Nephron (organoid): ENCODE results near the gene BEAN1.

ENCODE experiments used
- H3K27ac Mint-ChIP-seq, 3 experiments: 2 replicates each; pipeline ENCODE4 v1.8.0; 2020; ENCODE audit warnings: mixed read lengths in 3 of 3, mild to moderate bottlenecking in 2 of 3, moderate library complexity in 1 of 3
- H3K27me3 Mint-ChIP-seq: 2 replicates; pipeline ENCODE4 v1.8.0; 2021; ENCODE audit warnings: low read depth, mild to moderate bottlenecking, moderate library complexity, mixed read lengths
- H3K36me3 Mint-ChIP-seq: 2 replicates; pipeline ENCODE4 v1.8.0; 2020; ENCODE audit warnings: low read depth, mixed read lengths
- H3K4me1 Mint-ChIP-seq: 2 replicates; pipeline ENCODE4 v1.8.0; 2020; ENCODE audit warnings: mixed read lengths
- H3K4me3 Mint-ChIP-seq, 3 experiments: 2 replicates each; pipeline ENCODE4 v1.8.0; 2020; ENCODE audit warnings: mild to moderate bottlenecking in 3 of 3, mixed read lengths in 3 of 3, moderate library complexity in 2 of 3
- H3K9me3 Mint-ChIP-seq: 2 replicates; pipeline ENCODE4 v1.8.0; 2020; ENCODE audit warnings: mixed read lengths
- CTCF ChIP-seq, 3 experiments: fragments of 200-600 bp; sonication (generic); IDR thresholded peaks; one replicate each; pipeline ENCODE4 v1.5.0; 2021; ENCODE audit warnings: antibody characterized with exemption in 3 of 3; ENCODE audit not compliant: unreplicated experiment in 3 of 3

The BEAN1 gene

GRCh38 chr16:66420396-66420795 is 6.7 kb upstream of the BEAN1 start:
- peaks cover 14% of the 10 kb centered on the region for H3K9me3 Mint-ChIP-seq

GRCh38 chr16:66421891-66422290 is 5.2 kb upstream of the BEAN1 start:
- peaks cover 3% of the 10 kb centered on the region for H3K9me3 Mint-ChIP-seq
- H3K36me3 Mint-ChIP-seq, result no peaks in the 10 kb centered on the region
- H3K4me3 Mint-ChIP-seq, result no peak overlapping the region
- no peak overlapping the region for H3K27ac Mint-ChIP-seq
- H3K27me3 Mint-ChIP-seq, result peaks cover 81% of the 10 kb centered on the region
- no peaks in the 10 kb centered on the region for H3K4me1 Mint-ChIP-seq
- no peak for TF ChIP-seq CTCF (IDR thresholded peaks at IDR 0.05; ENCODE audit: unreplicated experiment in 3 of 3)

More at GRCh38 chr16:66420396-66420795, 6.7 kb upstream of the BEAN1 start:
- Mint-ChIP-seq H3K27me3 (peaks cover 73% of the 10 kb centered on the region), H3K4me3 (no peak overlapping the region), H3K4me1 (no peaks in the 10 kb centered on the region), H3K27ac (no peak overlapping the region), H3K36me3 (no peaks in the 10 kb centered on the region)
- no peak for TF ChIP-seq CTCF (IDR thresholded peaks at IDR 0.05; ENCODE audit: unreplicated experiment in 3 of 3)

GRCh38 chr16:66422366-66422765 is 4.7 kb upstream of the BEAN1 start:
- H3K27ac Mint-ChIP-seq, result no peak overlapping the region
- no peaks in the 10 kb centered on the region for H3K4me1 Mint-ChIP-seq
- peaks cover 80% of the 10 kb centered on the region for H3K27me3 Mint-ChIP-seq
- no peak for TF ChIP-seq CTCF (IDR thresholded peaks at IDR 0.05; ENCODE audit: unreplicated experiment in 3 of 3)
- H3K9me3 Mint-ChIP-seq, result no peaks in the 10 kb centered on the region
- H3K4me3 Mint-ChIP-seq, result no peak overlapping the region
- H3K36me3 Mint-ChIP-seq, result no peaks in the 10 kb centered on the region

- peaks cover 80% of the 10 kb centered on the region for H3K27me3 Mint-ChIP-seq
- no peak overlapping the region for H3K27ac Mint-ChIP-seq
- no peak overlapping the region for H3K4me3 Mint-ChIP-seq
- no peaks in the 10 kb centered on the region for H3K9me3 Mint-ChIP-seq
- H3K36me3 Mint-ChIP-seq, result no peaks in the 10 kb centered on the region
- no peak for TF ChIP-seq CTCF (IDR thresholded peaks at IDR 0.05; ENCODE audit: unreplicated experiment in 3 of 3)
- H3K4me1 Mint-ChIP-seq, result no peaks in the 10 kb centered on the region
Measured at GRCh38 chr16:66423177-66423576, 3.9 kb upstream of the BEAN1 start.

- no peak for TF ChIP-seq CTCF (IDR thresholded peaks at IDR 0.05; ENCODE audit: unreplicated experiment in 3 of 3)
- Mint-ChIP-seq H3K9me3 (peaks cover 4% of the 10 kb centered on the region), H3K4me3 (peak overlapping the region; percentile 9 to 72 (median 69)), H3K4me1 (no peaks in the 10 kb centered on the region), H3K27ac (no peak overlapping the region), H3K27me3 (peaks cover 93% of the 10 kb centered on the region), H3K36me3 (no peaks in the 10 kb centered on the region)
Measured at GRCh38 chr16:66425651-66426050, 1.4 kb upstream of the BEAN1 start.

GRCh38 chr16:66426112-66427035 is 721 bp upstream of the BEAN1 start:
- peaks cover 92% of the 10 kb centered on the region for H3K27me3 Mint-ChIP-seq
- TF ChIP-seq CTCF (IDR thresholded peaks at IDR 0.05; ENCODE audit: unreplicated experiment in 3 of 3), result no peak
- peak overlapping the region; percentile 70 to 72 (median 71) for H3K4me3 Mint-ChIP-seq
- H3K36me3 Mint-ChIP-seq, result no peaks in the 10 kb centered on the region
- peaks cover 5% of the 10 kb centered on the region for H3K9me3 Mint-ChIP-seq
- no peaks in the 10 kb centered on the region for H3K4me1 Mint-ChIP-seq
- no peak overlapping the region for H3K27ac Mint-ChIP-seq
